ENCODE measurements around the gene DUSP16.
"Not testable (repeated sequence)": the region's sequence is repeated elsewhere in the genome, so short reads cannot be mapped to it uniquely, and the experiment has no call there.

DUSP16 gene

DNA sequence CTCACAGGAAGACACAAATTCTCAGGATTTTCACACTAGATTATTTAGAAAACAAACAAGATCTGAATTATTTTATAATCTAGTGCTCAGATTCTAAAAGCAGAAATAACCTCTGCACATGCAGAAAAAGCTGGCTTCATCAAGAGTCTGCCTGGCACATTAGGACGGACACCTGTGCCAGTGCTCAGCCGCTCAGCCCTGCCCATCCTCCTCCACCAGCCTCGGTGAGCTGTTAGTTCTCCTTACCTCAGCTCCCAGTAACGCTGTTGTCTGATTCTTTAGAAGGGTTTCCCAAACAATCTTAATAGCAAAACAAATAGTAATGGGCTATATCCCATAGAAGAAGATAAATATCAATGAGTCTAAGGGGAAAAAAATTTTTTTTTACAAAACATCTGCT lies 27.7 kb downstream of the DUSP16 start:
- no peaks in the 10 kb centered on the region for H3K4me1 ChIP-seq (ENCODE audit: control insufficient read depth, insufficient read depth, low read length)
- no peaks in the 10 kb centered on the region for H3K9me3 ChIP-seq (ENCODE audit: control insufficient read depth, low read length)
- no peaks in the 10 kb centered on the region for H3K27me3 ChIP-seq (ENCODE audit: control insufficient read depth, insufficient read depth, low read length, poor library complexity, severe bottlenecking)
- 89 to 92% methylated on average over 3 to 4 of the region's 4 CpGs for WGBS, 2 experiments
- no peak overlapping the region for H3K27ac ChIP-seq (ENCODE audit: insufficient read depth, low read depth, low read length, poor library complexity, severe bottlenecking)
- H3K36me3 ChIP-seq (ENCODE audit: control insufficient read depth, insufficient read depth, low read length) = no peaks in the 10 kb centered on the region
- no peak overlapping the region for H3K4me3 ChIP-seq (ENCODE audit: insufficient read depth, low read depth, low read length)

- Histone ChIP-seq H3K4me3 (ENCODE audit: insufficient read depth, low read depth, low read length) (no peak overlapping the region), H3K4me1 (ENCODE audit: control insufficient read depth, insufficient read depth, low read length) (no peaks in the 10 kb centered on the region), H3K27me3 (ENCODE audit: control insufficient read depth, insufficient read depth, low read length, poor library complexity, severe bottlenecking) (no peaks in the 10 kb centered on the region), H3K27ac (ENCODE audit: insufficient read depth, low read depth, low read length, poor library complexity, severe bottlenecking) (no peak overlapping the region), H3K9me3 (ENCODE audit: control insufficient read depth, low read length) (no peaks in the 10 kb centered on the region), H3K36me3 (ENCODE audit: control insufficient read depth, insufficient read depth, low read length) (no peaks in the 10 kb centered on the region)
- 88 to 89% methylated on average over 7 to 8 of the region's 8 CpGs for WGBS, 2 experiments
Observed at GRCh38 chr12:12534166-12534866, 28.3 kb downstream of the DUSP16 start.

- no peak overlapping the region for H3K4me3 ChIP-seq (ENCODE audit: insufficient read depth, low read depth, low read length)
- no peaks in the 10 kb centered on the region for H3K27me3 ChIP-seq (ENCODE audit: control insufficient read depth, insufficient read depth, low read length, poor library complexity, severe bottlenecking)
- no peak overlapping the region for H3K27ac ChIP-seq (ENCODE audit: insufficient read depth, low read depth, low read length, poor library complexity, severe bottlenecking)
- H3K36me3 ChIP-seq (ENCODE audit: control insufficient read depth, insufficient read depth, low read length) = no peaks in the 10 kb centered on the region
- WGBS, 2 experiments = 94 to 95% methylated on average over 5 to 6 of the region's 6 CpGs
- no peaks in the 10 kb centered on the region for H3K9me3 ChIP-seq (ENCODE audit: control insufficient read depth, low read length)
- no peaks in the 10 kb centered on the region for H3K4me1 ChIP-seq (ENCODE audit: control insufficient read depth, insufficient read depth, low read length)
Observed at GRCh38 chr12:12533238-12533829, 29.3 kb downstream of the DUSP16 start.

- Histone ChIP-seq H3K9me3 (ENCODE audit: control insufficient read depth, low read length) (no peaks in the 10 kb centered on the region), H3K4me3 (ENCODE audit: insufficient read depth, low read depth, low read length) (no peak overlapping the region), H3K27ac (ENCODE audit: insufficient read depth, low read depth, low read length, poor library complexity, severe bottlenecking) (no peak overlapping the region), H3K4me1 (ENCODE audit: control insufficient read depth, insufficient read depth, low read length) (no peaks in the 10 kb centered on the region), H3K27me3 (ENCODE audit: control insufficient read depth, insufficient read depth, low read length, poor library complexity, severe bottlenecking) (no peaks in the 10 kb centered on the region), H3K36me3 (ENCODE audit: control insufficient read depth, insufficient read depth, low read length) (no peaks in the 10 kb centered on the region)
- 92% methylated on average over 2 of the region's 2 CpGs; no CpG with 5 or more reads in 1 of the 2 experiments for WGBS, 2 experiments
Observed at GRCh38 chr12:12531194-12531593, 31.5 kb downstream of the DUSP16 start.

DNA sequence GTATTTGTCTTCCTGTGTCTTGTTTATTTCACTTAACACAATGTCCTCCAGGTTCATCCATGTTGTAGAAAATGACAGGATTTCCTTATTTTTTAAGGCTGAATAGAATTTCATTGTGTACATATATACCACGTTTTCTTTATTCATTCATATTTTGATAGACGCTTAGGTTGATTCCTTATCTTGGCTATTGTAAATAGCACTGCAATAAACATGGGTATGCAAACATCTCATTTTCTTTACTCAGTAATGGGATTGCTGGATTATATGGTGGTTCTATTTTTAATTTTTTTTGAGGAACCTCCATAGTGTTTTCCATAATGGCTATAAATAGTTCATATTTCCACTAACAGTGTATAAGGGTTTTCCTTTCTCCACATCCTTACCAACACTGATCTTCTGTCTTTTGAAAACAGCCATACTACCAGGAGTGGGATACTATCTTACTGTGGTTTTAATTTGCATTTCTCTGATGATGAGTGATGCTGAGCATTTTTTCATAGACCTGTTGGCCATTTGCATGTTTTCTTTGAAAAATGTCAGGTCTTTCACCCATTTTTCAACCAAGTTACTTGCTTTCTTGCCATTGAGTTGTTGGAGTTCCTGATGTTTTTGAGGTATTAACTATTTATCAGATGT lies 32.8 kb downstream of the DUSP16 start:
- no CpG with 5 or more reads among the region's 2 CpGs for WGBS, 2 experiments
- Histone ChIP-seq H3K4me1 (ENCODE audit: control insufficient read depth, insufficient read depth, low read length) (no peaks in the 10 kb centered on the region), H3K27me3 (ENCODE audit: control insufficient read depth, insufficient read depth, low read length, poor library complexity, severe bottlenecking) (no peaks in the 10 kb centered on the region), H3K9me3 (ENCODE audit: control insufficient read depth, low read length) (no peaks in the 10 kb centered on the region), H3K36me3 (ENCODE audit: control insufficient read depth, insufficient read depth, low read length) (no peaks in the 10 kb centered on the region), H3K4me3 (ENCODE audit: insufficient read depth, low read depth, low read length) (no peak overlapping the region), H3K27ac (ENCODE audit: insufficient read depth, low read depth, low read length, poor library complexity, severe bottlenecking) (no peak overlapping the region)

DNA sequence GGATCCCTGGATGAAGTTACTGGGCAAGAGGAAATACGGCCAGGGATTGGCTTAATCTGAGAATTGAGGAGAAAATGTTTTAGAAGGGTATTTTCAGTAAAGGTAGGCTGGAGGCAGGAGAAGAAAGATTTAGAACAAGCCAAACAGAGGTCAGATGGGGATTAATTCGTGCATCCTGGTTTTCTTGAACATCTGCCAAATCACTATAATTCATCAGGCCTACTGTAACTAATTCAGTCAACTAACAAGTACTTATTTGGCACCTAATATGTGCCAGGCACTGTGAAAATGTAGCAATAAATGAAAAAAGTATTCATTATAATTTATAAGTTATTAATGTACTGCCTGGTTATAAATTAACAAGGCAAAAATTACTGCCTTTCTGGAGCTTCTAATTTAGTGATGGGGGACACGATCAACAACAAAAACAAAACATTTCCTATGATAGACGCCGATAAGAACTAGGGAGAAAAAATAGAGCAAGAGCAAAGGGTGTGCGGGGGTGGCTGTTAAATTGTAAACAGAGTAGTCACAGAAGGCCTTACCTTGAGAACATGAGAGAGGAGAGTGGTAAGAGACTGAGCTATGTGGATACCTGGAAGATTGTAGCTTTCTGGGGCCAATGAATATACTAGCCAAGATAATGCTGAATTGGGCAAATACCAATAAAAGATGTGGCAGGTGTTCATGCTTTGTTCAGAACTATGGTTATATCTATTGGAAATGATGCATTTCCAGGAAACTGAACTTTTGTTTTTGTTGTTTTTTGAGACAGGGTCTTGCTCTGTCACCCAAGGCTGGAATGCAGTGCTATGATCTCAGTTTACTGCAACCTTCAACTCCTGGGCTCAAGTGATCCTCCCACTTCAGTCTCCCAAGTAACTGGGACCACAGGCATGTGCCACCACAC lies 34.0 kb downstream of the DUSP16 start:
- Histone ChIP-seq H3K4me3 (ENCODE audit: insufficient read depth, low read depth, low read length) (no peak overlapping the region), H3K4me1 (ENCODE audit: control insufficient read depth, insufficient read depth, low read length) (no peaks in the 10 kb centered on the region), H3K27ac (ENCODE audit: insufficient read depth, low read depth, low read length, poor library complexity, severe bottlenecking) (no peak overlapping the region), H3K27me3 (ENCODE audit: control insufficient read depth, insufficient read depth, low read length, poor library complexity, severe bottlenecking) (no peaks in the 10 kb centered on the region), H3K9me3 (ENCODE audit: control insufficient read depth, low read length) (no peaks in the 10 kb centered on the region), H3K36me3 (ENCODE audit: control insufficient read depth, insufficient read depth, low read length) (no peaks in the 10 kb centered on the region)
- 84 to 89% methylated on average over 6 of the region's 6 CpGs for WGBS, 2 experiments

DNA sequence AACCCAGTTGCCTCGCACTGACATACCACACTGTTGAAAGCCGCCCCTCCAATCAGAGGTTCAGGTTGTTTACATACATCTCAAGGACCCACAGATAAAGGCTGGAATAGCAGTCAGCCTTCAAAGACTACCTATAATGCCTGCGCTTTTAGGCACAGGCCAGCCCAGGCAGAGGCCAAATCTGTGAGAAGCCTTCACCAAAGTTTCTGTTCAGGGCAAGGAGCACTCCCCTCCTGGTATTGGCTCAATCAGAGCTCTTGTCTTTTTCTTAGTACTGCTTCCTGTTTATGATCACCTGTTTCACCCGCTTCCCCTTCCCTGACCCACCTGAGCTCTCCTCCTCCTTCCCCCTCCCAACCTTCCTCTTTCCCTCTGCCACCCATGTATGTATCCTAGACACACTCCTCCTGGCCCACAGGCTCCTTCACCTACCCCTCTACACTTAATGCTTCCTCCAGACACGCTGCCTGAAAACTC lies 34.8 kb downstream of the DUSP16 start:
- H3K9me3 ChIP-seq (ENCODE audit: control insufficient read depth, low read length) = no peaks in the 10 kb centered on the region
- 86 to 88% methylated on average over 5 of the region's 5 CpGs for whole genome bisulfite sequencing, 2 experiments
- H3K27ac ChIP-seq (ENCODE audit: insufficient read depth, low read depth, low read length, poor library complexity, severe bottlenecking) = no peak overlapping the region
- no peaks in the 10 kb centered on the region for H3K36me3 ChIP-seq (ENCODE audit: control insufficient read depth, insufficient read depth, low read length)
- no peaks in the 10 kb centered on the region for H3K4me1 ChIP-seq (ENCODE audit: control insufficient read depth, insufficient read depth, low read length)
- no peaks in the 10 kb centered on the region for H3K27me3 ChIP-seq (ENCODE audit: control insufficient read depth, insufficient read depth, low read length, poor library complexity, severe bottlenecking)
- no peak overlapping the region for H3K4me3 ChIP-seq (ENCODE audit: insufficient read depth, low read depth, low read length)

- Histone ChIP-seq H3K27ac (ENCODE audit: insufficient read depth, low read depth, low read length, poor library complexity, severe bottlenecking) (no peak overlapping the region), H3K9me3 (ENCODE audit: control insufficient read depth, low read length) (no peaks in the 10 kb centered on the region), H3K36me3 (ENCODE audit: control insufficient read depth, insufficient read depth, low read length) (no peaks in the 10 kb centered on the region), H3K4me3 (ENCODE audit: insufficient read depth, low read depth, low read length) (no peak overlapping the region), H3K4me1 (ENCODE audit: control insufficient read depth, insufficient read depth, low read length) (peaks cover 3% of the 10 kb centered on the region), H3K27me3 (ENCODE audit: control insufficient read depth, insufficient read depth, low read length, poor library complexity, severe bottlenecking) (no peaks in the 10 kb centered on the region)
Observed at GRCh38 chr12:12524128-12524527, 38.5 kb downstream of the DUSP16 start.

- H3K9me3 ChIP-seq (ENCODE audit: control insufficient read depth, low read length) = no peaks in the 10 kb centered on the region
- peaks cover 3% of the 10 kb centered on the region for H3K4me1 ChIP-seq (ENCODE audit: control insufficient read depth, insufficient read depth, low read length)
- H3K4me3 ChIP-seq (ENCODE audit: insufficient read depth, low read depth, low read length) = no peak overlapping the region
- H3K27ac ChIP-seq (ENCODE audit: insufficient read depth, low read depth, low read length, poor library complexity, severe bottlenecking) = no peak overlapping the region
- no peaks in the 10 kb centered on the region for H3K36me3 ChIP-seq (ENCODE audit: control insufficient read depth, insufficient read depth, low read length)
- no peaks in the 10 kb centered on the region for H3K27me3 ChIP-seq (ENCODE audit: control insufficient read depth, insufficient read depth, low read length, poor library complexity, severe bottlenecking)
Observed at GRCh38 chr12:12523229-12523628, 39.4 kb downstream of the DUSP16 start.

- H3K27ac ChIP-seq (ENCODE audit: insufficient read depth, low read depth, low read length, poor library complexity, severe bottlenecking); H3K27me3 ChIP-seq (ENCODE audit: control insufficient read depth, insufficient read depth, low read length, poor library complexity, severe bottlenecking); H3K4me1 ChIP-seq (ENCODE audit: control insufficient read depth, insufficient read depth, low read length); H3K4me3 ChIP-seq (ENCODE audit: insufficient read depth, low read depth, low read length); H3K36me3 ChIP-seq (ENCODE audit: control insufficient read depth, insufficient read depth, low read length); H3K9me3 ChIP-seq (ENCODE audit: control insufficient read depth, low read length): not testable (repeated sequence)
- 95 to 96% methylated on average over 3 of the region's 4 CpGs for WGBS, 2 experiments
Observed at GRCh38 chr12:12522657-12523056, 40.0 kb downstream of the DUSP16 start.
